PFSK-1 (cell line): ENCODE measurements around the gene NR6A1.

ENCODE experiments used
- FOXP2 ChIP-seq: optimal IDR thresholded peaks from 2 replicates; pipeline ENCODE3; 2011; ENCODE audit warnings: borderline replicate concordance, control low read depth, inconsistent platforms; ENCODE audit not compliant: insufficient read depth; ENCODE audit errors: extremely low read length, extremely low read depth
- POLR2AphosphoS5 ChIP-seq: IDR thresholded peaks from 2 replicates; pipeline ENCODE4 v1.6.1; 2012; ENCODE audit warnings: low read depth, mild to moderate bottlenecking, control low read depth, low read length, moderate library complexity
- SIN3A ChIP-seq: IDR thresholded peaks from 2 replicates; pipeline ENCODE4 v1.6.1; 2012; ENCODE audit warnings: mild to moderate bottlenecking, low read length, moderate library complexity, borderline replicate concordance; ENCODE audit not compliant: insufficient read depth
- TAF1 ChIP-seq: IDR thresholded peaks from 2 replicates; pipeline ENCODE4 v1.6.1; 2012; ENCODE audit warnings: low read length, control low read depth, borderline replicate concordance; ENCODE audit not compliant: insufficient read depth
- TF ChIP-seq, protein P1 (sequence below), 2 experiments: IDR thresholded peaks; 2 replicates each; pipeline versions ENCODE4 v1.6.1 to v1.8.0; 2011 to 2012; ENCODE audit warnings: low read depth in 2 of 2, low read length in 2 of 2, control low read depth in 1 of 2, inconsistent platforms in 1 of 2, mild to moderate bottlenecking in 1 of 2, moderate library complexity in 1 of 2; ENCODE audit not compliant: insufficient read depth in 1 of 2

Gene NR6A1

DNA sequence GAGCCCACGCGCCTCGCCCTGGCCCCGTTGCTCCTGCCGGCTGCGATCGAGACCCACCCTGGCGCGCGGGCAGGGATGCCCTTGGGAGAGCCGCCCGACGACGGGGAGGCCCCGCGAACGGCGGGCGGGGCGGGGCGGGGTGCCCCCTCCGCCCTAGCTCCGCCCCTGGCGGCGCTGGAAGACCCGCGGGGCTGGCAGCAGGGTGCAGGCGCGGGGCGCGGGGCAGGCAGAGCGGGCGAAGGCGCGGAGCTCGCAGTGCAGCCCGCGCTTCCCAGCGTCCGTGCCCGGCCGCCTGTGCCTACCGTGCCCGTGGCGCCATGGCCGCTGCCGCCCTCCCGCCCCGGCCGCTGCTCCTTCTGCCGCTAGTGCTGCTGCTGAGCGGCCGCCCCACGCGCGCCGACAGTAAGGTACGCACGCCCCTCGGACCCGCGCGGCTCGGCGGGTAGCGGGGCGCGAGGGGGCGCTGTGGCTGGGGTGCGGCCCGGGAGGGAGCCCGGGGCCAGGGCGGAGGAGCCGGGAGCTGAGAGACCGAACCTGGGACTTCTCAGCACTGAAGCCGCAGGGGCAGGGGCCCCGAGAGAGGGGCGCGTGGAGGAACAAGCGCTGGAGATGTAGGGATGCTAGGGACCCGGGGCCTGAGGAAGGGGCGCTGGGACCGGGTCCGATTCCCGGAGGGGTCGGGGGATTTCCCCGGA, 6.0 kb upstream of the NR6A1 start, which contains the start of gene OLFML2A:
OLFML2A (plus strand) TSS at position 180 of the 695 bp plus-strand sequence; CDS start at position 318, 138 bp downstream.
- TF ChIP-seq TAF1 = no peak
- no peak for TF ChIP-seq SIN3A
- no peak for TF ChIP-seq FOXP2
- TF ChIP-seq, protein P1, sequence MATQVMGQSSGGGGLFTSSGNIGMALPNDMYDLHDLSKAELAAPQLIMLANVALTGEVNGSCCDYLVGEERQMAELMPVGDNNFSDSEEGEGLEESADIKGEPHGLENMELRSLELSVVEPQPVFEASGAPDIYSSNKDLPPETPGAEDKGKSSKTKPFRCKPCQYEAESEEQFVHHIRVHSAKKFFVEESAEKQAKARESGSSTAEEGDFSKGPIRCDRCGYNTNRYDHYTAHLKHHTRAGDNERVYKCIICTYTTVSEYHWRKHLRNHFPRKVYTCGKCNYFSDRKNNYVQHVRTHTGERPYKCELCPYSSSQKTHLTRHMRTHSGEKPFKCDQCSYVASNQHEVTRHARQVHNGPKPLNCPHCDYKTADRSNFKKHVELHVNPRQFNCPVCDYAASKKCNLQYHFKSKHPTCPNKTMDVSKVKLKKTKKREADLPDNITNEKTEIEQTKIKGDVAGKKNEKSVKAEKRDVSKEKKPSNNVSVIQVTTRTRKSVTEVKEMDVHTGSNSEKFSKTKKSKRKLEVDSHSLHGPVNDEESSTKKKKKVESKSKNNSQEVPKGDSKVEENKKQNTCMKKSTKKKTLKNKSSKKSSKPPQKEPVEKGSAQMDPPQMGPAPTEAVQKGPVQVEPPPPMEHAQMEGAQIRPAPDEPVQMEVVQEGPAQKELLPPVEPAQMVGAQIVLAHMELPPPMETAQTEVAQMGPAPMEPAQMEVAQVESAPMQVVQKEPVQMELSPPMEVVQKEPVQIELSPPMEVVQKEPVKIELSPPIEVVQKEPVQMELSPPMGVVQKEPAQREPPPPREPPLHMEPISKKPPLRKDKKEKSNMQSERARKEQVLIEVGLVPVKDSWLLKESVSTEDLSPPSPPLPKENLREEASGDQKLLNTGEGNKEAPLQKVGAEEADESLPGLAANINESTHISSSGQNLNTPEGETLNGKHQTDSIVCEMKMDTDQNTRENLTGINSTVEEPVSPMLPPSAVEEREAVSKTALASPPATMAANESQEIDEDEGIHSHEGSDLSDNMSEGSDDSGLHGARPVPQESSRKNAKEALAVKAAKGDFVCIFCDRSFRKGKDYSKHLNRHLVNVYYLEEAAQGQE (IDR thresholded peaks at IDR 0.05; ENCODE audit: insufficient read depth in 1 of 2, low read depth in 2 of 2, low read length in 2 of 2) = no peak
- TF ChIP-seq POLR2AphosphoS5 = no peak

GRCh38 chr9:124776618-124776953, 5.5 kb upstream of the NR6A1 start:
- TF ChIP-seq POLR2AphosphoS5 (no peak), TAF1 (no peak)

- no peak for TF ChIP-seq TAF1
- no peak for TF ChIP-seq SIN3A
- TF ChIP-seq, protein P1 (IDR thresholded peaks at IDR 0.05; ENCODE audit: insufficient read depth in 1 of 2, low read depth in 2 of 2, low read length in 2 of 2) = no peak
- no peak for TF ChIP-seq FOXP2
- no peak for TF ChIP-seq POLR2AphosphoS5
Measured at GRCh38 chr9:124774129-124774978, 3.2 kb upstream of the NR6A1 start.

- TF ChIP-seq, protein P1 (IDR thresholded peaks at IDR 0.05; ENCODE audit: insufficient read depth in 1 of 2, low read depth in 2 of 2, low read length in 2 of 2) = no peak
- TF ChIP-seq POLR2AphosphoS5 = no peak
- TF ChIP-seq FOXP2 = no peak
- no peak for TF ChIP-seq TAF1
- no peak for TF ChIP-seq SIN3A
Measured at GRCh38 chr9:124773473-124774128, 2.5 kb upstream of the NR6A1 start.

GRCh38 chr9:124771867-124772679, 962 bp upstream of the NR6A1 start:
- TF ChIP-seq SIN3A (no peak), FOXP2 (no peak), POLR2AphosphoS5 (no peak), TAF1 (no peak)
- TF ChIP-seq, protein P1 (IDR thresholded peaks at IDR 0.05; ENCODE audit: insufficient read depth in 1 of 2, low read depth in 2 of 2, low read length in 2 of 2) = no peak
